Muscle layer of duodenum (tissue), 2 donors: ENCODE data around the gene HDAC4.

Experiments used
- H3K27ac ChIP-seq: one replicate; pipeline ENCODE4 v1.7.0; 2013; ENCODE audit warnings: mild to moderate bottlenecking, low read length
- H3K27me3 ChIP-seq: one replicate; pipeline ENCODE4 v1.7.0; 2013; ENCODE audit warnings: low read depth, mild to moderate bottlenecking, control low read depth, low read length
- H3K36me3 ChIP-seq, 2 donors: one replicate each; pipeline ENCODE4 v1.7.0; 2013; ENCODE audit warnings: low read length in 2 of 2, control low read depth in 1 of 2, mild to moderate bottlenecking in 1 of 2; ENCODE audit not compliant: insufficient read depth in 2 of 2, control insufficient read depth in 1 of 2
- H3K4me1 ChIP-seq, 2 donors: one replicate each; pipeline ENCODE4 v1.7.0; 2013; ENCODE audit warnings: low read length in 2 of 2, mild to moderate bottlenecking in 2 of 2, control low read depth in 1 of 2, moderate library complexity in 1 of 2; ENCODE audit not compliant: insufficient read depth in 2 of 2, control insufficient read depth in 1 of 2
- H3K4me3 ChIP-seq, 2 donors: one replicate each; pipeline ENCODE4 v1.7.0; 2013; ENCODE audit warnings: low read length in 2 of 2, low read depth in 1 of 2, mild to moderate bottlenecking in 1 of 2
- H3K9me3 ChIP-seq, 2 donors: one replicate each; pipeline ENCODE4 v1.7.0; 2013; ENCODE audit warnings: low read length in 2 of 2, control low read depth in 1 of 2, mild to moderate bottlenecking in 1 of 2; ENCODE audit not compliant: control insufficient read depth in 1 of 2
- donor health status: healthy.

The HDAC4 gene

GRCh38 chr2:239028253-239028619 lies 372.6 kb downstream of the HDAC4 start:
- Histone ChIP-seq H3K4me1 (peaks cover 0 to 3% of the 10 kb centered on the region in 2 donors), H3K27ac (no peak overlapping the region), H3K4me3 (no peak overlapping the region), H3K27me3 (no peaks in the 10 kb centered on the region), H3K36me3 (no peaks in the 10 kb centered on the region), H3K9me3 (no peaks in the 10 kb centered on the region)

- H3K4me3 ChIP-seq, result no peak overlapping the region
- no peak overlapping the region for H3K27ac ChIP-seq
- no peaks in the 10 kb centered on the region for H3K27me3 ChIP-seq
- H3K4me1 ChIP-seq, result peaks cover 0 to 3% of the 10 kb centered on the region in 2 donors
- no peaks in the 10 kb centered on the region for H3K9me3 ChIP-seq
- H3K36me3 ChIP-seq, result no peaks in the 10 kb centered on the region
Measured at GRCh38 chr2:239027391-239028252, 373.2 kb downstream of the HDAC4 start.

- Histone ChIP-seq H3K27me3 (no peaks in the 10 kb centered on the region), H3K4me3 (no peak overlapping the region), H3K9me3 (no peaks in the 10 kb centered on the region), H3K4me1 (peaks cover 0 to 3% of the 10 kb centered on the region in 2 donors), H3K36me3 (no peaks in the 10 kb centered on the region), H3K27ac (no peak overlapping the region)
Measured at GRCh38 chr2:239026711-239027361, 374.0 kb downstream of the HDAC4 start.

- Histone ChIP-seq H3K27ac (no peak overlapping the region), H3K36me3 (no peaks in the 10 kb centered on the region), H3K27me3 (no peaks in the 10 kb centered on the region), H3K9me3 (no peaks in the 10 kb centered on the region), H3K4me1 (peaks cover 0 to 3% of the 10 kb centered on the region in 2 donors), H3K4me3 (no peak overlapping the region)
Measured at GRCh38 chr2:239025951-239026461, 374.8 kb downstream of the HDAC4 start.

- H3K27me3 ChIP-seq, result no peaks in the 10 kb centered on the region
- no peak overlapping the region for H3K4me3 ChIP-seq
- no peaks in the 10 kb centered on the region for H3K9me3 ChIP-seq
- no peak overlapping the region for H3K27ac ChIP-seq
- peaks cover 0 to 3% of the 10 kb centered on the region in 2 donors for H3K4me1 ChIP-seq
- H3K36me3 ChIP-seq, result no peaks in the 10 kb centered on the region
Measured at GRCh38 chr2:239025096-239025801, 375.6 kb downstream of the HDAC4 start.

GRCh38 chr2:239024226-239024625 lies 376.6 kb downstream of the HDAC4 start:
- Histone ChIP-seq H3K36me3 (no peaks in the 10 kb centered on the region), H3K4me1 (peaks cover 0 to 4% of the 10 kb centered on the region in 2 donors), H3K27me3 (no peaks in the 10 kb centered on the region), H3K4me3 (no peak overlapping the region), H3K9me3 (no peaks in the 10 kb centered on the region), H3K27ac (no peak overlapping the region)

- peaks cover 0 to 13% of the 10 kb centered on the region in 2 donors for H3K4me1 ChIP-seq
- H3K27ac ChIP-seq, result no peak overlapping the region
- H3K36me3 ChIP-seq, result no peaks in the 10 kb centered on the region
- H3K27me3 ChIP-seq, result no peaks in the 10 kb centered on the region
- H3K4me3 ChIP-seq, result no peak overlapping the region
- H3K9me3 ChIP-seq, result no peaks in the 10 kb centered on the region
Measured at GRCh38 chr2:239022437-239023260, 378.2 kb downstream of the HDAC4 start.

- H3K9me3 ChIP-seq, result no peaks in the 10 kb centered on the region
- H3K4me3 ChIP-seq, result no peak overlapping the region
Measured at GRCh38 chr2:239021651-239022436, 379.0 kb downstream of the HDAC4 start.

GRCh38 chr2:239021224-239021623 lies 379.6 kb downstream of the HDAC4 start:
- Histone ChIP-seq H3K27me3 (no peaks in the 10 kb centered on the region), H3K4me3 (no peak overlapping the region), H3K4me1 (peaks cover 0 to 16% of the 10 kb centered on the region in 2 donors), H3K36me3 (no peaks in the 10 kb centered on the region), H3K9me3 (no peaks in the 10 kb centered on the region), H3K27ac (no peak overlapping the region)

More at GRCh38 chr2:239021651-239022436, 379.0 kb downstream of the HDAC4 start:
- Histone ChIP-seq H3K27me3 (no peaks in the 10 kb centered on the region), H3K36me3 (no peaks in the 10 kb centered on the region), H3K27ac (no peak overlapping the region), H3K4me1 (peaks cover 0 to 13% of the 10 kb centered on the region in 2 donors)

GRCh38 chr2:239020541-239021041 lies 380.2 kb downstream of the HDAC4 start:
- Histone ChIP-seq H3K4me1 (peaks cover 0 to 21% of the 10 kb centered on the region in 2 donors), H3K27ac (no peak overlapping the region), H3K27me3 (no peaks in the 10 kb centered on the region), H3K9me3 (no peaks in the 10 kb centered on the region), H3K36me3 (no peaks in the 10 kb centered on the region), H3K4me3 (no peak overlapping the region)
